Ovary (tissue), 3 donors: ENCODE data around the gene ELAVL1.

Experiments used
- EP300 ChIP-seq: sonication (generic); formaldehyde crosslinking; IDR thresholded peaks from one replicate; pipeline ENCODE4 v1.6.1; 2017; ENCODE audit warnings: antibody characterized with exemption
- POLR2A ChIP-seq: fragments of 450-650 bp; IDR thresholded peaks from one replicate; pipeline ENCODE4 v1.6.1; 2017; ENCODE audit warnings: antibody characterized with exemption, mild to moderate bottlenecking, moderate library complexity
- TF ChIP-seq, protein P1 (sequence below), 3 donors: fragments of 450-650 bp in 2 of 3; fragments of 200-600 bp in 1 of 3; IDR thresholded peaks; one replicate each; pipeline versions ENCODE4 v1.5.1 to v1.8.0; 2016 to 2022; ENCODE audit warnings: antibody characterized with exemption in 3 of 3, mild to moderate bottlenecking in 1 of 3
- donor health status: DM: no; HTN: no; CAD: no.

- TF ChIP-seq, protein P1, sequence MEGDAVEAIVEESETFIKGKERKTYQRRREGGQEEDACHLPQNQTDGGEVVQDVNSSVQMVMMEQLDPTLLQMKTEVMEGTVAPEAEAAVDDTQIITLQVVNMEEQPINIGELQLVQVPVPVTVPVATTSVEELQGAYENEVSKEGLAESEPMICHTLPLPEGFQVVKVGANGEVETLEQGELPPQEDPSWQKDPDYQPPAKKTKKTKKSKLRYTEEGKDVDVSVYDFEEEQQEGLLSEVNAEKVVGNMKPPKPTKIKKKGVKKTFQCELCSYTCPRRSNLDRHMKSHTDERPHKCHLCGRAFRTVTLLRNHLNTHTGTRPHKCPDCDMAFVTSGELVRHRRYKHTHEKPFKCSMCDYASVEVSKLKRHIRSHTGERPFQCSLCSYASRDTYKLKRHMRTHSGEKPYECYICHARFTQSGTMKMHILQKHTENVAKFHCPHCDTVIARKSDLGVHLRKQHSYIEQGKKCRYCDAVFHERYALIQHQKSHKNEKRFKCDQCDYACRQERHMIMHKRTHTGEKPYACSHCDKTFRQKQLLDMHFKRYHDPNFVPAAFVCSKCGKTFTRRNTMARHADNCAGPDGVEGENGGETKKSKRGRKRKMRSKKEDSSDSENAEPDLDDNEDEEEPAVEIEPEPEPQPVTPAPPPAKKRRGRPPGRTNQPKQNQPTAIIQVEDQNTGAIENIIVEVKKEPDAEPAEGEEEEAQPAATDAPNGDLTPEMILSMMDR (IDR thresholded peaks at IDR 0.05) = no peak
- TF ChIP-seq EP300 = no peak
- no peak for TF ChIP-seq POLR2A
These were observed 51.9 kb downstream of the ELAVL1 start for GRCh38 chr19:7953576-7953975.
